ENCODE measurements around the gene ATAD1.

ATAD1 gene

GRCh38 chr10:87763086-87763861, 54.8 kb downstream of the ATAD1 start:
- no peak for DNase-seq (ENCODE audit: low read depth)
- no peak overlapping the region for H3K4me3 ChIP-seq (ENCODE audit: low read length)
- TF ChIP-seq CTCF (conservative IDR thresholded peaks at IDR 0.05; ENCODE audit: low read length): no peak

- peak; percentile 53 for DNase-seq (ENCODE audit: low read depth)
- no peak for TF ChIP-seq CTCF (conservative IDR thresholded peaks at IDR 0.05; ENCODE audit: low read length)
- H3K4me3 ChIP-seq (ENCODE audit: low read length): no peak overlapping the region
Measured at GRCh38 chr10:87761892-87762291, 56.1 kb downstream of the ATAD1 start.

GRCh38 chr10:87761153-87761552, 56.9 kb downstream of the ATAD1 start:
- peak; percentile 13 for DNase-seq (ENCODE audit: low read depth)
- no peak for TF ChIP-seq CTCF (conservative IDR thresholded peaks at IDR 0.05; ENCODE audit: low read length)
- no peak overlapping the region for H3K4me3 ChIP-seq (ENCODE audit: low read length)

GRCh38 chr10:87760195-87760905, 57.7 kb downstream of the ATAD1 start:
- TF ChIP-seq CTCF (conservative IDR thresholded peaks at IDR 0.05; ENCODE audit: low read length): no peak
- H3K4me3 ChIP-seq (ENCODE audit: low read length): no peak overlapping the region
- DNase-seq (ENCODE audit: low read depth): peak; percentile 9

GRCh38 chr10:87759551-87759950, 58.5 kb downstream of the ATAD1 start:
- H3K4me3 ChIP-seq (ENCODE audit: low read length): no peak overlapping the region
- DNase-seq (ENCODE audit: low read depth): no peak
- no peak for TF ChIP-seq CTCF (conservative IDR thresholded peaks at IDR 0.05; ENCODE audit: low read length)

GRCh38 chr10:87757685-87758084, 60.3 kb downstream of the ATAD1 start:
- no peak for TF ChIP-seq CTCF (conservative IDR thresholded peaks at IDR 0.05; ENCODE audit: low read length)
- DNase-seq (ENCODE audit: low read depth): no peak

More at GRCh38 chr10:87757685-87758084, 60.3 kb downstream of the ATAD1 start:
- H3K4me3 ChIP-seq (ENCODE audit: low read length): no peak overlapping the region
